ENCODE results near the gene LPP.

The LPP gene

GRCh38 chr3:188452158-188452772 lies 298.3 kb downstream of the LPP start:
- no peak for TF ChIP-seq GATA2 (IDR thresholded peaks at IDR 0.05; ENCODE audit: low read depth, low read length)
- no peak for TF ChIP-seq GATA3 (IDR thresholded peaks at IDR 0.05; ENCODE audit: low read depth, low read length)

- TF ChIP-seq GATA2 (IDR thresholded peaks at IDR 0.05; ENCODE audit: low read depth, low read length) = no peak
- TF ChIP-seq GATA3 (IDR thresholded peaks at IDR 0.05; ENCODE audit: low read depth, low read length) = no peak
Observed at GRCh38 chr3:188453431-188454384, 299.8 kb downstream of the LPP start.

GRCh38 chr3:188455748-188456147 lies 301.8 kb downstream of the LPP start:
- TF ChIP-seq GATA3 (IDR thresholded peaks at IDR 0.05; ENCODE audit: low read depth, low read length) = no peak
- no peak for TF ChIP-seq GATA2 (IDR thresholded peaks at IDR 0.05; ENCODE audit: low read depth, low read length)

GRCh38 chr3:188458756-188459155 lies 304.8 kb downstream of the LPP start:
- TF ChIP-seq GATA2 (IDR thresholded peaks at IDR 0.05; ENCODE audit: low read depth, low read length) (no peak), GATA3 (IDR thresholded peaks at IDR 0.05; ENCODE audit: low read depth, low read length) (no peak)

- TF ChIP-seq GATA2 (IDR thresholded peaks at IDR 0.05; ENCODE audit: low read depth, low read length) (no peak), GATA3 (IDR thresholded peaks at IDR 0.05; ENCODE audit: low read depth, low read length) (no peak)
Observed at GRCh38 chr3:188465311-188465710, 311.4 kb downstream of the LPP start.

GRCh38 chr3:188468196-188468595 lies 314.2 kb downstream of the LPP start:
- no peak for TF ChIP-seq GATA3 (IDR thresholded peaks at IDR 0.05; ENCODE audit: low read depth, low read length)

- TF ChIP-seq GATA3 (IDR thresholded peaks at IDR 0.05; ENCODE audit: low read depth, low read length) = no peak
- no peak for TF ChIP-seq GATA2 (IDR thresholded peaks at IDR 0.05; ENCODE audit: low read depth, low read length)
Observed at GRCh38 chr3:188468662-188469061, 314.7 kb downstream of the LPP start.

GRCh38 chr3:188469228-188469885 lies 315.4 kb downstream of the LPP start:
- no peak for TF ChIP-seq GATA2 (IDR thresholded peaks at IDR 0.05; ENCODE audit: low read depth, low read length)
- TF ChIP-seq GATA3 (IDR thresholded peaks at IDR 0.05; ENCODE audit: low read depth, low read length) = no peak

- TF ChIP-seq GATA3 (IDR thresholded peaks at IDR 0.05; ENCODE audit: low read depth, low read length) (no peak), GATA2 (IDR thresholded peaks at IDR 0.05; ENCODE audit: low read depth, low read length) (no peak)
Observed at GRCh38 chr3:188470508-188471130, 316.7 kb downstream of the LPP start.

- no peak for TF ChIP-seq GATA2 (IDR thresholded peaks at IDR 0.05; ENCODE audit: low read depth, low read length)
- no peak for TF ChIP-seq GATA3 (IDR thresholded peaks at IDR 0.05; ENCODE audit: low read depth, low read length)
Observed at GRCh38 chr3:188471723-188472122, 317.8 kb downstream of the LPP start.

GRCh38 chr3:188472336-188472735 lies 318.4 kb downstream of the LPP start:
- no peak for TF ChIP-seq GATA3 (IDR thresholded peaks at IDR 0.05; ENCODE audit: low read depth, low read length)
- TF ChIP-seq GATA2 (IDR thresholded peaks at IDR 0.05; ENCODE audit: low read depth, low read length) = no peak

GRCh38 chr3:188473045-188473444 lies 319.1 kb downstream of the LPP start:
- no peak for TF ChIP-seq GATA3 (IDR thresholded peaks at IDR 0.05; ENCODE audit: low read depth, low read length)
- TF ChIP-seq GATA2 (IDR thresholded peaks at IDR 0.05; ENCODE audit: low read depth, low read length) = no peak

GRCh38 chr3:188473591-188474288 lies 319.8 kb downstream of the LPP start:
- no peak for TF ChIP-seq GATA2 (IDR thresholded peaks at IDR 0.05; ENCODE audit: low read depth, low read length)
- TF ChIP-seq GATA3 (IDR thresholded peaks at IDR 0.05; ENCODE audit: low read depth, low read length) = no peak

Data from SH-SY5Y (cell line).